Hepatocyte (in vitro differentiated cells): ENCODE data around the gene ACKR1. TPM values are rescaled to one million over a fixed set of nuclear protein-coding genes. Genes with fewer than 3 reads are reported as not detected.

Source experiments
- DNase-seq: peaks from one replicate; pipeline ENCODE4 v3.0.0-alpha.2; 2016; ENCODE audit warnings: low spot score
- H2AFZ ChIP-seq: fragments of 200-600 bp; sonication (generic); 2 replicates; pipeline ENCODE4 v1.6.0; 2016; ENCODE audit warnings: antibody characterized with exemption, mild to moderate bottlenecking
- H3K27ac ChIP-seq: fragments of 200-600 bp; sonication (generic); 2 replicates; pipeline ENCODE4 v1.5.1; 2016; ENCODE audit warnings: mild to moderate bottlenecking
- H3K27me3 ChIP-seq: fragments of 200-600 bp; sonication (generic); 2 replicates; pipeline ENCODE4 v1.6.1; 2016
- H3K36me3 ChIP-seq: fragments of 200-600 bp; sonication (generic); replicated peaks from 2 replicates; pipeline ENCODE4 v1.5.1; 2016; ENCODE audit warnings: low read depth; ENCODE audit not compliant: insufficient read depth
- H3K4me1 ChIP-seq: fragments of 200-600 bp; sonication (generic); 2 replicates; pipeline ENCODE4 v1.5.1; 2016; ENCODE audit warnings: mild to moderate bottlenecking, moderate library complexity; ENCODE audit not compliant: insufficient read depth
- H3K4me2 ChIP-seq: fragments of 200-600 bp; sonication (generic); 2 replicates; pipeline ENCODE4 v1.6.0; 2016
- H3K4me3 ChIP-seq: fragments of 200-600 bp; sonication (generic); 2 replicates; pipeline ENCODE4 v1.5.1; 2016; ENCODE audit warnings: mild to moderate bottlenecking
- H3K79me2 ChIP-seq: fragments of 200-600 bp; sonication (generic); 2 replicates; pipeline ENCODE4 v1.6.0; 2017; ENCODE audit warnings: mild to moderate bottlenecking
- H3K9me2 ChIP-seq: fragments of 200-600 bp; sonication (generic); replicated peaks from 2 replicates; pipeline ENCODE4 v1.6.0; 2017; ENCODE audit warnings: mild to moderate bottlenecking; ENCODE audit not compliant: insufficient read depth
- H3K9me3 ChIP-seq: fragments of 200-600 bp; sonication (generic); 2 replicates; pipeline ENCODE4 v1.5.1; 2016; ENCODE audit warnings: low read depth, mild to moderate bottlenecking
- H4K20me1 ChIP-seq: fragments of 200-600 bp; sonication (generic); 2 replicates; pipeline ENCODE4 v1.6.0; 2016; ENCODE audit warnings: mild to moderate bottlenecking; ENCODE audit not compliant: insufficient read depth, poor library complexity, severe bottlenecking
- EZH2 ChIP-seq: fragments of 200-600 bp; sonication (generic); IDR thresholded peaks from 2 replicates; pipeline ENCODE4 v1.6.1; 2016; ENCODE audit warnings: antibody characterized with exemption, mild to moderate bottlenecking, borderline replicate concordance
- EZH2phosphoT487 ChIP-seq: fragments of 200-600 bp; sonication (generic); IDR thresholded peaks from one replicate; pipeline ENCODE4 v1.6.1; 2018; ENCODE audit warnings: antibody characterized with exemption, mild to moderate bottlenecking, low read depth, moderate library complexity; ENCODE audit not compliant: unreplicated experiment, severe bottlenecking
- WGBS: methylation state at CpG from one replicate; pipeline ENCODE4 v1.1.6; 2016; ENCODE audit warnings: low lambda C conversion rate; ENCODE audit errors: missing lambda C conversion rate; 5-methylcytosine and 5-hydroxymethylcytosine counted together
- polyA plus RNA-seq: library from polyadenylated mRNA; unstranded; fragments of >200 nt; fragmentation: Nextera tagmentation; extraction: Ambion mirVana; gene quantifications from 2 replicates; pipeline ENCODE4 v1.2.1, GENCODE V29; 2016
- total RNA-seq: library from RNA; depleted of rRNA; stranded (reverse); fragments of >200 nt; gene quantifications from 2 replicates; pipeline ENCODE4 v1.2.3, GENCODE V29; 2014
- TF ChIP-seq, protein P1 (sequence below): fragments of 200-600 bp; sonication (generic); IDR thresholded peaks from 2 replicates; pipeline ENCODE4 v1.5.1; 2016; ENCODE audit warnings: antibody characterized with exemption, mild to moderate bottlenecking; ENCODE audit not compliant: poor library complexity

ACKR1 gene
- total and polyA plus RNA-seq, 2 experiments from 2014 or later = not detected

DNA sequence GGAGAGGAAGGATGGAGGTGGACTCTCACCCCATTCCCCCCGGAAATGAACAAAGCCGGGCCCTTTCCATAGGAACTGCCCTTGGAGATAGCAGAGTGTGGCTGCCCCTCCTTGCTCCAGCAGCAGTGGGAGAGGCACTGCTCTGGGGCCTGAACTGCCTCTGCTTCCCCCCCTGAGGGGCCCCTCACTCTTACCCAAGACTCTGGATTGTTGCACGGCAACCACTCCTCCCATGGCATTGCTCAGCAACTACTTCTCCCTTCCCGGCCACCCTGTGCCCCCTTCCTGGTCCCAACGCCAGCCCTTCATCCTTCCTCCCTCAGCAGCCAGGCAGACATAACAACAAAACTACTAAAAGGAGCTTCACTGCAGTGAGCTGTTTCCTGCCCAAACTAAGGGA is 3.0 kb upstream of the ACKR1 start:
- Histone ChIP-seq H3K27me3 (peaks cover 7% of the 10 kb centered on the region), H3K27ac (no peak overlapping the region), H3K9me3 (no peaks in the 10 kb centered on the region), H3K4me2 (no peak overlapping the region), H3K36me3 (no peaks in the 10 kb centered on the region), H3K4me3 (no peak overlapping the region), H3K4me1 (no peaks in the 10 kb centered on the region), H4K20me1 (no peaks in the 10 kb centered on the region), H2AFZ (no peak overlapping the region), H3K9me2 (no peaks in the 10 kb centered on the region), H3K79me2 (no peaks in the 10 kb centered on the region)
- WGBS = 72% methylated on average over 5 of the region's 5 CpGs
- TF ChIP-seq, protein P1, sequence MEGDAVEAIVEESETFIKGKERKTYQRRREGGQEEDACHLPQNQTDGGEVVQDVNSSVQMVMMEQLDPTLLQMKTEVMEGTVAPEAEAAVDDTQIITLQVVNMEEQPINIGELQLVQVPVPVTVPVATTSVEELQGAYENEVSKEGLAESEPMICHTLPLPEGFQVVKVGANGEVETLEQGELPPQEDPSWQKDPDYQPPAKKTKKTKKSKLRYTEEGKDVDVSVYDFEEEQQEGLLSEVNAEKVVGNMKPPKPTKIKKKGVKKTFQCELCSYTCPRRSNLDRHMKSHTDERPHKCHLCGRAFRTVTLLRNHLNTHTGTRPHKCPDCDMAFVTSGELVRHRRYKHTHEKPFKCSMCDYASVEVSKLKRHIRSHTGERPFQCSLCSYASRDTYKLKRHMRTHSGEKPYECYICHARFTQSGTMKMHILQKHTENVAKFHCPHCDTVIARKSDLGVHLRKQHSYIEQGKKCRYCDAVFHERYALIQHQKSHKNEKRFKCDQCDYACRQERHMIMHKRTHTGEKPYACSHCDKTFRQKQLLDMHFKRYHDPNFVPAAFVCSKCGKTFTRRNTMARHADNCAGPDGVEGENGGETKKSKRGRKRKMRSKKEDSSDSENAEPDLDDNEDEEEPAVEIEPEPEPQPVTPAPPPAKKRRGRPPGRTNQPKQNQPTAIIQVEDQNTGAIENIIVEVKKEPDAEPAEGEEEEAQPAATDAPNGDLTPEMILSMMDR = no peak
- no peak for TF ChIP-seq EZH2
- no peak for TF ChIP-seq EZH2phosphoT487
- peak; percentile 26 for DNase-seq

DNA sequence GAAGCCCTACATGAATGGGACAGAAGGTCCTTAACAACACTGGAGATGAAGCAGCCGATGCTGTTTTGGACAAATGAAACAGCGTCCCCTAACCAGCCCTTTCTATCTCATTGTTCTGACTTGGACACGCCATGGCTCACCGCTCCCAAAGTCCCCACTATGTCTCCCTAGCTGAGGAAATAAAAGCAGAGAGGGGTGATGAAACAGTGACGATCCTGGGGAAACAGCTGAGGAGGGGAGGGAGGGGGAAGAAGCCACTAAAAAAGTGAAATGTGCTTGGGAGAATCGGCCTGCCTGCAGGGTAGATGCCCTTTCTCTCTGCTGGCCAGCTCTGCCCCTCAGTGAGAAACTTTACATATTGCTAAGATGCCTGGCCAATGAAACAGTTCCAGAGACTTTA is 1.1 kb upstream of the ACKR1 start:
- no peaks in the 10 kb centered on the region for H3K9me3 ChIP-seq
- 85% methylated on average over 6 of the region's 6 CpGs for WGBS
- no peaks in the 10 kb centered on the region for H3K9me2 ChIP-seq
- H4K20me1 ChIP-seq = no peaks in the 10 kb centered on the region
- no peak for DNase-seq
- H3K4me2 ChIP-seq = no peak overlapping the region
- no peak for TF ChIP-seq EZH2
- TF ChIP-seq EZH2phosphoT487 = no peak
- TF ChIP-seq, protein P1 = no peak
- H3K27me3 ChIP-seq = peaks cover 26% of the 10 kb centered on the region
- H3K4me3 ChIP-seq = no peak overlapping the region
- no peaks in the 10 kb centered on the region for H3K79me2 ChIP-seq
- H3K27ac ChIP-seq = no peak overlapping the region
- no peak overlapping the region for H2AFZ ChIP-seq
- H3K36me3 ChIP-seq = no peaks in the 10 kb centered on the region
- no peaks in the 10 kb centered on the region for H3K4me1 ChIP-seq

DNA sequence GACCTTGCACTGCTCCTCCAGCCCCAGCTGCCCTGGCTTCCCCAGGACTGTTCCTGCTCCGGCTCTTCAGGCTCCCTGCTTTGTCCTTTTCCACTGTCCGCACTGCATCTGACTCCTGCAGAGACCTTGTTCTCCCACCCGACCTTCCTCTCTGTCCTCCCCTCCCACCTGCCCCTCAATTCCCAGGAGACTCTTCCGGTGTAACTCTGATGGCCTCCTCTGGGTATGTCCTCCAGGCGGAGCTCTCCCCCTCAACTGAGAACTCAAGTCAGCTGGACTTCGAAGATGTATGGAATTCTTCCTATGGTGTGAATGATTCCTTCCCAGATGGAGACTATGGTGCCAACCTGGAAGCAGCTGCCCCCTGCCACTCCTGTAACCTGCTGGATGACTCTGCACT is 550 bp downstream of the ACKR1 start:
- Histone ChIP-seq H3K4me1 (no peaks in the 10 kb centered on the region), H3K9me2 (no peaks in the 10 kb centered on the region), H3K36me3 (no peaks in the 10 kb centered on the region), H3K79me2 (no peaks in the 10 kb centered on the region), H3K9me3 (no peaks in the 10 kb centered on the region), H3K4me2 (no peak overlapping the region), H4K20me1 (no peaks in the 10 kb centered on the region), H3K4me3 (no peak overlapping the region), H2AFZ (no peak overlapping the region), H3K27me3 (peaks cover 33% of the 10 kb centered on the region), H3K27ac (no peak overlapping the region)
- DNase-seq = no peak
- WGBS = 43% methylated on average over 6 of the region's 6 CpGs
- no peak for TF ChIP-seq EZH2
- TF ChIP-seq, protein P1 = no peak
- TF ChIP-seq EZH2phosphoT487 = no peak

DNA sequence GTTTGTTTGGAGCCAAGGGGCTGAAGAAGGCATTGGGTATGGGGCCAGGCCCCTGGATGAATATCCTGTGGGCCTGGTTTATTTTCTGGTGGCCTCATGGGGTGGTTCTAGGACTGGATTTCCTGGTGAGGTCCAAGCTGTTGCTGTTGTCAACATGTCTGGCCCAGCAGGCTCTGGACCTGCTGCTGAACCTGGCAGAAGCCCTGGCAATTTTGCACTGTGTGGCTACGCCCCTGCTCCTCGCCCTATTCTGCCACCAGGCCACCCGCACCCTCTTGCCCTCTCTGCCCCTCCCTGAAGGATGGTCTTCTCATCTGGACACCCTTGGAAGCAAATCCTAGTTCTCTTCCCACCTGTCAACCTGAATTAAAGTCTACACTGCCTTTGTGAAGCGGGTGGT is 1.4 kb downstream of the ACKR1 start:
- H3K27ac ChIP-seq = no peak overlapping the region
- no peak overlapping the region for H3K4me3 ChIP-seq
- no peaks in the 10 kb centered on the region for H4K20me1 ChIP-seq
- WGBS = 81% methylated on average over 4 of the region's 4 CpGs
- no peak overlapping the region for H2AFZ ChIP-seq
- H3K36me3 ChIP-seq = no peaks in the 10 kb centered on the region
- H3K4me1 ChIP-seq = no peaks in the 10 kb centered on the region
- no peaks in the 10 kb centered on the region for H3K9me3 ChIP-seq
- TF ChIP-seq, protein P1 = no peak
- TF ChIP-seq EZH2phosphoT487 = no peak
- TF ChIP-seq EZH2 = no peak
- H3K27me3 ChIP-seq = peaks cover 33% of the 10 kb centered on the region
- no peaks in the 10 kb centered on the region for H3K79me2 ChIP-seq
- H3K9me2 ChIP-seq = no peaks in the 10 kb centered on the region
- no peak overlapping the region for H3K4me2 ChIP-seq
- no peak for DNase-seq
